HG03342 (cell line): Measurements from ENCODE around the gene TNK2.
"Not testable (repeated sequence)": the region's sequence is repeated elsewhere in the genome, so short reads cannot be mapped to it uniquely, and the experiment has no call there.

Experiments used
- ATAC-seq: cut with Tn5 transposase; IDR thresholded peaks from one replicate; pipeline ENCODE4 v1.9.1; 2021; ENCODE audit warnings: mild to moderate bottlenecking, moderate library complexity; ENCODE audit not compliant: unreplicated experiment

The TNK2 gene

GRCh38 chr3:195907934-195908693, at the start of gene TNK2:
Gene TNK2, minus strand, starts transcription at chr3:195908551. Its CDS starts 19,963 bp downstream, at chr3:195888588.
- peak; percentile 29 for ATAC-seq

GRCh38 chr3:195956577-195956976, 48.2 kb upstream of the TNK2 start:
- no peak for ATAC-seq

GRCh38 chr3:195955416-195955841, 47.1 kb upstream of the TNK2 start:
- not testable (repeated sequence) for ATAC-seq

GRCh38 chr3:195954752-195955119, 46.4 kb upstream of the TNK2 start:
- ATAC-seq: peak; percentile 50

- peak; percentile 99 for ATAC-seq
Observed at GRCh38 chr3:195954052-195954751, 45.9 kb upstream of the TNK2 start.

- ATAC-seq: not testable (repeated sequence)
Observed at GRCh38 chr3:195952590-195952989, 44.2 kb upstream of the TNK2 start.

- ATAC-seq: not testable (repeated sequence)
Observed at GRCh38 chr3:195951443-195952177, 43.3 kb upstream of the TNK2 start.

- not testable (repeated sequence) for ATAC-seq
Observed at GRCh38 chr3:195950731-195951130, 42.4 kb upstream of the TNK2 start.

- ATAC-seq: not testable (repeated sequence)
Observed at GRCh38 chr3:195950164-195950563, 41.8 kb upstream of the TNK2 start.

- not testable (repeated sequence) for ATAC-seq
Observed at GRCh38 chr3:195946910-195947699, 38.8 kb upstream of the TNK2 start.

GRCh38 chr3:195941265-195941815, 33.0 kb upstream of the TNK2 start:
- ATAC-seq: not testable (repeated sequence)

- ATAC-seq: not testable (repeated sequence)
Observed at GRCh38 chr3:195940806-195941205, 32.5 kb upstream of the TNK2 start.

GRCh38 chr3:195939526-195940470, 31.4 kb upstream of the TNK2 start:
- ATAC-seq: not testable (repeated sequence)

- ATAC-seq: not testable (repeated sequence)
Observed at GRCh38 chr3:195933044-195933430, 24.7 kb upstream of the TNK2 start.

GRCh38 chr3:195932418-195933043, 24.2 kb upstream of the TNK2 start:
- ATAC-seq: no peak

- no peak for ATAC-seq
Observed at GRCh38 chr3:195931582-195932273, 23.4 kb upstream of the TNK2 start.

GRCh38 chr3:195929452-195929851, 21.1 kb upstream of the TNK2 start:
- no peak for ATAC-seq

- no peak for ATAC-seq
Observed at GRCh38 chr3:195921334-195921791, 13.0 kb upstream of the TNK2 start.
